Central memory CD4-positive, alpha-beta T cell (primary cell): Measurements from ENCODE around the gene ITPRIPL2.

Source experiments
- DNase-seq: peaks from one replicate; pipeline ENCODE4 v3.0.0; 2022

ITPRIPL2 gene

DNA sequence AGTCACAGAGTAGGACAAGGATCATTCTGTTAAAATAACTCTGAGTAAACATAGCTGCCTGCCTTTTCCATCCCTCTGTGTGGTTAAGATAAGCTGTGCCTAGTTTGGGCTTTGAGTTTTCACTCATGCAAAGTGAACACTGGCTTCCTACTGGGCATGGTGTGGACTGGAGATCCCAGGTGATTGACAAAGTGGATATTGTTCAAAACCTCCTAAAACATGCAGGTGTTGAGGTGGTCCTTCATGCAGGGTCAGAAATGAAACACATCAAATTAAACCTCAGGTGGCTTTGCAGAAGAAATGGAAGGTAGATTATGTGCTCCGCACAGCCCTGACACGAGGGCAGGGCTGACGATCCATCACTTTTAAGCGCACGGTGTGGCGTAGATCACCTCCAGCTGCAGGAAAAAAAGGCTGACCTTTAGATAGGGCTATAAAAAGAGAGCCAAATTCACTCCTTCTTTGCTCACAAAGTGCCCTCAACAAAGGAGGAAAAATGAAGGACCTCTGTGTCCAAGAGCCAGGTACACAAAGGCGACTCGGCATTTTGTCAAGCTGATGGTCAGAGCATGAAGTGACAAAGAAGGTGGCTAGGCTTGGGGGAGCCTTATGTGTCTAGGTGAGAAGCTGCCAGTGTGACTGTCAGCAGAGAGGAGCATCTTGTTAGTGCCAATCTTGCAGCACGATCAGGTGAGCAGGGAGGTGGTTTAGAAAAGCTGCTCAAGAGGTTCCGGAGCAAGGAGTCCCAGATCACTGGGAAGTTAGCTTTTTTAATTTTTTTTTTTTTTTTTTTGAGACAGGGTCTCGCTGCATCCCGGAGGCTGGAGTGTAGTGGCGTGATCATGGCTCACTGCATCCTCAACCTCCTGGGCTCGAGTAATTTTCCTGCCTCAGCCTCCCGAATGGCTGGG is 19.9 kb upstream of the ITPRIPL2 start:
- DNase-seq = no peak

DNA sequence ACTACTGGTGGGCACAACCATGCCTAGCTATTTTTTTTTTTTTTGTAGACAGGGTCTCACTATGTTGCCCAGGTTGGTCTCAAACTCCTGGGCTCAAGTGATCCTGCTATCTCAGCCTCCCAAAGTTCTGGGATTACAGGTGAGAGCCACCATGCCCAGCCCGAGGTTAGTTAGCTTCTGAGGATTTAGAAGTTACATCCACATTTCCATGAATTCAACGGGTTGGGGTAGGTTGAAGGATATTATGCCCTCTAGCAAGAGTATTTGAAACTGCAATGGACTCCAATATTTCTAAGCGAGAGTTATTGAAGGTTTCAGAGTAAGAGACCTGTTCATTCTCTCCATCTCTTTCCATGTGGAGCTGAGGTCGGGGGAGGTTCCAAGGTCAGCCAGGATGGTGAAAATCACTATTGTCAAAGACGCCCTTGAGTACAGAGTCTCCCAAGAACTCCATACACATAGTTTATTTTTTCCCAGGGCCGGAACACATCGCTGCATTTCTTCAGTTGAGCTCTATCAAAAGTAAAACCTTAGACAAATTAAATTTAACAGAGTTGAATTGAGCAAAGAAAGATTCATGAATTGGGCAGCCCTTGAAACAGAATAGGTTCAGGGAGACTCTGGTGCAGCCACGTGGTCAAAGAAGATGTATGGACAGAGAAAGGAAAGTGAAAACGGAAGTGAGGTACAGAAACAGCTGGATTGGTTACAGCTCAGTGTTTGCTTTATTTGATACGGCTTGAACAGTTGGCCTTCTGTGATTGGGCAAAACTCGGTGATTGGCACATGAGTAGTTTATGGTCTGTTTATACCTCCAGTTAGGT is 19.0 kb upstream of the ITPRIPL2 start:
- no peak for DNase-seq

- no peak for DNase-seq
Measured at GRCh38 chr16:19095654-19096053, 18.1 kb upstream of the ITPRIPL2 start.

GRCh38 chr16:19098173-19098572 is 15.6 kb upstream of the ITPRIPL2 start:
- no peak for DNase-seq

GRCh38 chr16:19102187-19102872 is 11.4 kb upstream of the ITPRIPL2 start:
- no peak for DNase-seq

- DNase-seq = no peak
Measured at GRCh38 chr16:19104607-19105006, 9.2 kb upstream of the ITPRIPL2 start.

- DNase-seq = no peak
Measured at GRCh38 chr16:19105131-19105530, 8.6 kb upstream of the ITPRIPL2 start.

DNA sequence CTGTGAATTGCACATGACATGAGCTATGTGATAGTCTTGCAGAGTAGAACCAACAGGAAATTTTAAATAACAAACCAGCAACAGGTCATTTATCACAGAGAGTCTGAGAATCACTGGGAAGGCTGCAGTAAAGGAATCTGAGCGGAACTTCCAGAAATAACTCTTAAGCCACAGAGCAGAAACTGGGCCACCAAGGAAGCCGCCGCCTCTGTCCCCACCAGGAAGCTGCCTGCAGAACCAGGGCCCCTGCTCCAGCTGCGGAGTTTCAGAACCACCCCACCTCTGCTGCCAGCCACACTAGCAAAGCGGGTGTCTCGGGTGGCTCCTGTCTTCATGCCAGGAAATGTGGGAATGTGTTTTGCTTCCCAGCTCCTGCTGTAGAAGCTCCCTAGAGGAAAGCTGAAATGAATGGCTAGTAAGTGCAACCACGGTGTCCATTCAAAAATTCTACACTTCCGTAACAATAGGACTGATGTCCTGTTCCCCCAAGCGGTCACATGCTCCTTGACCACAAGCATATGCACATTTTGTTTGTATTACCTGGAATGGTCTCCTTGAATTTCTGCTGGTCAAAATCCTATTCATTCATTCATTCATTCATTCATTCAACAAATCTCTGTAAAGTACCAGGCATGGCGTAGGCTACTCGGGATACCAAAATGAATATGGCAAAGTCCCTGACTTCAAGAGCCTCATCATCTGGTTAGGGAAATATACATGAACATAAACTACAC is 7.7 kb upstream of the ITPRIPL2 start:
- DNase-seq = no peak

- no peak for DNase-seq
Measured at GRCh38 chr16:19106625-19107020, 7.1 kb upstream of the ITPRIPL2 start.

GRCh38 chr16:19108409-19109287 is 5.1 kb upstream of the ITPRIPL2 start:
- no peak for DNase-seq

DNA sequence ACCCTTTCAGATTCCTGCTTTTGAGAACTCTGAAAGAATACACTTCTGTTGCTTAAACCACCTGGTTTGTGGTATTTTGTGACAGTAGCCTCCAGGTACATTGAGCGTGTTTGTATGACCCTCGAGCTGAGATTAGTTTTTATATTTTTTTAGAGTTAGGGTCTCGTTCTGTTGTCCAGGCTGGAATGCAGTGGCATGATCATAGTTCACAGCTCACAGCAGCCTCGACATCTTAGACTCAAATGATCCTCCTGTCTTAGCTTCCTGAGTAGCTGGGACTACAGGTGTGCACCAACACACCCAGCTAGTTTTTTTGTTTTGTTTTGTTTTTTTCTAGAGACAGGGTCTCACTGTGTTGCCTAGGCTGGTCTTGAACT is 4.5 kb upstream of the ITPRIPL2 start:
- DNase-seq = no peak

DNA sequence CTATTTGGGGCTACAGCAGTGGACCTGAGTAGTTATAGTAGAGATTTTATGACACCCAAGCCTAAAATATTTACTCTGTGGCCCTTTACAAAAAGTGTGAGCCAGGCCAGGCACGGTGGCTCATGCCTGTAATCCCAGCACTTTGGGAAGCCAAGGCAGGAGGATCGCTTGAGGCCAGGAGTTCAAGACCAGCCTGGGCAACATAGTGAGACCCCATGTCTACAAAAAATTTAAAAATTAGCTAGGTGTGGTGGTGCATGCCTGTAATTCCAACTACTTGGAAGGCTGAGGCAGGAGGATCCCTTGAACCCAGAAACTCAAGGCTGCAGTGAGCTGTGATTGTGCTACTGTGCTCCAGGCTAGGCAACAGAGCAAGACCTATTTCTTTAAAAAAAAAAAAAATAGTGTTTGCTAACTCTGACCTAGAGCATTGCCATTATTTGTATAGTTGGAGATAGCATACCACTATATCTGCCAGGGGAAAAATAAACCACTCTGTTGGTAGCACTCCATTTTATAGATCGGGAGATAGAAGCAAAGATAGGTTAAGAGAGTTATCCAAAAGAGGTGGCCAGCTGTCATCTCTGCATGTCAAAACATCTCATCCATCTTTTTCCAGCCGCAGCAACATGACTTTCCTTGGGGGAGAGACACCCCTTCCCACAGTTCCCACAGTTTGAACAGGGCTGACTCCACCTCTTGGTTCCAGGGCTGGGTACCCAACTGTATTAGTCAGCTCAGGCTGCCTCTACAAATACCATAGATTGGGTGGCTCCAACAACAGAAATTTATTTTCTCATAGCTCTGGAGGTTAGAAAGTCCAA is 3.0 kb upstream of the ITPRIPL2 start:
- no peak for DNase-seq

DNA sequence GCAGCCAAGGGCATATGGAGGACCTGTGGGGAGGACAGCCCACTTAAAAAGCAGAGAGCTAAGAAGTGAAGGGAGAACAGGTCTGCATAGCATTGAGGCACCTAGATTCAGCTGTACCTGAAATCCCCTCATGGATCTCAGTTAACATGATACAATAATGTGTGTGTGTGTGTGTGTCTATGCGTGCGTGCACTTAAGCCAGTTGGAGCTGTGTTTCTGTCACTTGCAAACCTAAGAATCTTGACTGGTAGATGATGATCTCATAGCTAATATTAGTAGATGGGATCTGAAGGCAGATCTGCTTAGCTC is 1.7 kb upstream of the ITPRIPL2 start:
- DNase-seq = no peak

- no peak for DNase-seq
Measured at GRCh38 chr16:19114359-19115147, 789 bp downstream of the ITPRIPL2 start.

- DNase-seq = no peak
Measured at GRCh38 chr16:19115148-19116021, 1.6 kb downstream of the ITPRIPL2 start.

DNA sequence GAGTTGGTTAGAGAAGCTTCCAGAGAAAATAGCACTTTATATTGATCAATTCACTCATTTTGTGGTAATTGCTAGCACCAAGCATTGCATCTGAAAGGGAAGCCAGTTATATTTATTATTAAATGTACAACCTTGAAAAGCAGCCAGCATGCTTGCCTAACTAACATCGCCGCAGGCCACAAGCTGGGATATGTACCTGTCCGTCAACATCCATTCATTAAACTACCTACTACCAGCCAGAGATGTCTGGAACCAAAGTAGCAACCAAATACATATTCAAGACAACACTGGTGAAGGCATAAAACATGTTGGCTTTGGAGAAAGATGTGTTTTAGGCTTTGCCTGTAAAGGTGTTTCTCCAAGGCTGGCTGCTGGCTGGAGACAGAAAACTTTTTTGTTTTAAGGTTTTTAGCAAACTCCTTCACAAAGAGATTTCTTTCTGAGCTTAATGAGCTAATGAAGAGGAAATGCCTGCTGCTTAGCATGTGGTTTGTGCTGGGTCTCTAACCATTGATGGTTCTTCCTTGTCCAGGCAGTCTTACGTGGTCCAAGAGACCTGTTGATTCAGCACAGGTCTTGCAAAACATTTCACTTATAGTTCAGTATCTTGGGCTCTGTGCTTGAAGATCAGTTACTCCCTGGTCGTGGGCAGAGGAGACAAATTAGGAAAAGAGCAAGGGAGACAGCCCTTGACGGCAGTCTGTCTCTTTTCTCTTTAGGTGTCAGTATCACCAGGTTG is 3.1 kb downstream of the ITPRIPL2 start:
- DNase-seq = no peak

GRCh38 chr16:19118938-19119431 is 5.2 kb downstream of the ITPRIPL2 start:
- DNase-seq = no peak

DNA sequence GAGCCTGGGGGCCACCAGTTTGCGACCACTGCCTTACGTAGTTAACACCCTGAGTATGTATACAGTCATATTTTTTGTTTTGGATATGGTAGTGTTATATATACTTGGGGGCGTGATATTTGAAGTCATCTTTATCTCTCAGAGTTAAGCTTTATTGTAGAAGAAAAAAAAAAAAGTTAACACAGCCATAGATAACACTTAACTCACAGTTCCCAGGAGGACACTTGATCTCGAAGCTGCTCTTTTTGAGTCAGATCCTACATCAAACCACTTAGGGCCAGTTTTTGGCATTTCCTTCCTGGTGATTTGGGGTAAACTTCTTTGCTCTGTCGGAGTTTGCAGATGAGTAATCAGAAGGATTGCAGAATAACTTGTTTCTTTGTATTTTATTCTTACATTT is 5.8 kb downstream of the ITPRIPL2 start:
- no peak for DNase-seq
